Neuronal stem cell (in vitro differentiated cells): ENCODE data around the gene PSMG4.
"Not testable (repeated sequence)": the region's sequence is repeated elsewhere in the genome, so short reads cannot be mapped to it uniquely, and the experiment has no call there.

ENCODE experiments used
- DNase-seq: peaks from one replicate; pipeline ENCODE4 v3.0.0-alpha.2; 2013; ENCODE audit warnings: low spot score
- H2AFZ ChIP-seq: one replicate; pipeline ENCODE4 v1.6.1; 2013; ENCODE audit warnings: mild to moderate bottlenecking, low read length, inconsistent platforms
- H2AK5ac ChIP-seq: 2 replicates; pipeline ENCODE4 v1.6.1; 2013; ENCODE audit warnings: low read depth, mild to moderate bottlenecking, inconsistent platforms, low read length, moderate library complexity, mixed read lengths
- H2BK120ac ChIP-seq: 2 replicates; pipeline ENCODE4 v1.6.1; 2013; ENCODE audit warnings: low read depth, mild to moderate bottlenecking, inconsistent platforms, low read length, moderate library complexity, mixed read lengths
- H2BK12ac ChIP-seq: one replicate; pipeline ENCODE4 v1.6.1; 2013; ENCODE audit warnings: low read length, inconsistent platforms
- H2BK15ac ChIP-seq: 2 replicates; pipeline ENCODE4 v1.6.1; 2013; ENCODE audit warnings: mild to moderate bottlenecking, low read length, inconsistent platforms, mixed read lengths
- H2BK5ac ChIP-seq: one replicate; pipeline ENCODE4 v1.6.1; 2013; ENCODE audit warnings: inconsistent platforms, mild to moderate bottlenecking, low read length, moderate library complexity
- H3K14ac ChIP-seq: one replicate; pipeline ENCODE4 v1.6.1; 2013; ENCODE audit warnings: low read length, inconsistent platforms
- H3K18ac ChIP-seq: 2 replicates; pipeline ENCODE4 v1.6.1; 2013; ENCODE audit warnings: low read length, inconsistent platforms
- H3K23ac ChIP-seq: 2 replicates; pipeline ENCODE4 v1.6.1; 2013; ENCODE audit warnings: low read depth, mild to moderate bottlenecking, mixed read lengths, low read length, inconsistent platforms; ENCODE audit not compliant: poor library complexity
- H3K27ac ChIP-seq: replicated peaks from 3 replicates; pipeline ENCODE4 v1.5.1; 2013; ENCODE audit warnings: low read length, inconsistent platforms
- H3K27me3 ChIP-seq, 3 experiments: 2 replicates each; pipeline ENCODE4 v1.6.1; 2013; ENCODE audit warnings: low read length in 3 of 3, mild to moderate bottlenecking in 2 of 3, inconsistent platforms in 1 of 3, low read depth in 1 of 3, mixed read lengths in 1 of 3, moderate library complexity in 1 of 3; ENCODE audit not compliant: control insufficient read depth in 3 of 3, insufficient read depth in 3 of 3
- H3K36me3 ChIP-seq, 2 donors: replicated peaks in 1 of 2; 2 replicates each; pipeline ENCODE4 v1.6.1; 2013; ENCODE audit warnings: low read length in 2 of 2; ENCODE audit not compliant: control insufficient read depth in 2 of 2, insufficient read depth in 2 of 2
- H3K4ac ChIP-seq: 2 replicates; pipeline ENCODE4 v1.6.1; 2013; ENCODE audit warnings: inconsistent platforms, mild to moderate bottlenecking, low read length, moderate library complexity
- H3K4me1 ChIP-seq, 2 donors: 1 replicate in 1 of 2; 2 replicates in 1 of 2; pipeline ENCODE4 v1.6.1; 2013; ENCODE audit warnings: low read length in 2 of 2, low read depth in 1 of 2; ENCODE audit not compliant: control insufficient read depth in 2 of 2, insufficient read depth in 1 of 2
- H3K4me2 ChIP-seq: one replicate; pipeline ENCODE4 v1.6.1; 2013; ENCODE audit warnings: mild to moderate bottlenecking, low read length, inconsistent platforms; ENCODE audit not compliant: insufficient read depth, poor library complexity, severe bottlenecking
- H3K4me3 ChIP-seq, 2 donors: 2 replicates each; pipeline ENCODE4 v1.5.1; 2013; ENCODE audit warnings: low read length in 2 of 2, mild to moderate bottlenecking in 2 of 2, inconsistent platforms in 1 of 2, moderate library complexity in 1 of 2
- H3K79me1 ChIP-seq: one replicate; pipeline ENCODE4 v1.6.1; 2013; ENCODE audit warnings: low read depth, mild to moderate bottlenecking, inconsistent platforms, low read length, moderate library complexity
- H3K9ac ChIP-seq: one replicate; pipeline ENCODE4 v1.6.1; 2013; ENCODE audit warnings: mild to moderate bottlenecking, low read depth, low read length, inconsistent platforms; ENCODE audit not compliant: poor library complexity
- H3K9me3 ChIP-seq, 2 donors: replicated peaks in 1 of 2; 2 replicates each; pipeline versions ENCODE3 to v1.6.1; 2013; ENCODE audit warnings: low read length in 2 of 2, mild to moderate bottlenecking in 2 of 2, inconsistent platforms in 1 of 2, low read depth in 1 of 2, mixed read lengths in 1 of 2, moderate library complexity in 1 of 2; ENCODE audit not compliant: control insufficient read depth in 2 of 2, insufficient read depth in 1 of 2
- H4K8ac ChIP-seq: one replicate; pipeline ENCODE4 v1.6.1; 2013; ENCODE audit warnings: low read depth, mild to moderate bottlenecking, inconsistent platforms, low read length, moderate library complexity
- H4K91ac ChIP-seq: one replicate; pipeline ENCODE4 v1.6.1; 2013; ENCODE audit warnings: low read length, low read depth, mild to moderate bottlenecking, inconsistent platforms; ENCODE audit not compliant: poor library complexity
- WGBS, 2 donors: extraction: QIAGEN DNeasy Blood & Tissue Kit; methylation state at CpG; one replicate each; pipeline ENCODE4 v1.1.7; 2013; ENCODE audit warnings: missing lambda C conversion rate in 2 of 2, mixed read lengths in 1 of 2; ENCODE audit not compliant: insufficient read length in 2 of 2, insufficient replicate concordance in 1 of 2; ENCODE audit errors: extremely low coverage in 2 of 2; 5-methylcytosine and 5-hydroxymethylcytosine counted together

The PSMG4 gene

DNA sequence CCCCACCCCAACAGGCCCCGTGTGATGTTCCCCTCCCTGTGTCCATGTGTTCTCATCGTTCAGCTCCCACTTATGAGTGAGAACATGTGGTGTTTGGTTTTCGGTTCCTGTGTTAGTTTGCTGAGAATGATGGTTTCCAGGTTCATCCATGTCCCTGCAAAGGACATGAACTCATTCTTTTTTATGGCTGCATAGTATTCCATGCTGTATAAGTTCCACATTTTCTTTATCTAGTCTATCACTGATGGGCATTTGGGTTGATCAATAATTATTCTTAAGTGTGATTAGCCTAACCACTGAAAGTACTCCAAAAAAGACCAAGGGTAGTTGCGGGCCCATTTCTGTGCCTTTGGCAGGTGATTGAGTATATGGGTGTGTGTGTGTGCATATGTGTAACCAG, 17.0 kb upstream of the PSMG4 start:
- not testable (repeated sequence) for DNase-seq, H2BK15ac ChIP-seq, H3K79me1 ChIP-seq, H2BK12ac ChIP-seq, H3K14ac ChIP-seq, H3K23ac ChIP-seq, H3K27me3 ChIP-seq, H3K18ac ChIP-seq, H3K4me2 ChIP-seq, H2BK5ac ChIP-seq, H3K9me3 ChIP-seq, H3K4me1 ChIP-seq, H4K8ac ChIP-seq, H2AK5ac ChIP-seq, H3K9ac ChIP-seq, H3K4ac ChIP-seq, H4K91ac ChIP-seq, H2BK120ac ChIP-seq, H2AFZ ChIP-seq, H3K4me3 ChIP-seq, H3K27ac ChIP-seq
- H3K36me3 ChIP-seq = peaks cover 0 to 28% of the 10 kb centered on the region in 2 donors
- no CpG with 5 or more reads among the region's 4 CpGs for WGBS, 2 donors

DNA sequence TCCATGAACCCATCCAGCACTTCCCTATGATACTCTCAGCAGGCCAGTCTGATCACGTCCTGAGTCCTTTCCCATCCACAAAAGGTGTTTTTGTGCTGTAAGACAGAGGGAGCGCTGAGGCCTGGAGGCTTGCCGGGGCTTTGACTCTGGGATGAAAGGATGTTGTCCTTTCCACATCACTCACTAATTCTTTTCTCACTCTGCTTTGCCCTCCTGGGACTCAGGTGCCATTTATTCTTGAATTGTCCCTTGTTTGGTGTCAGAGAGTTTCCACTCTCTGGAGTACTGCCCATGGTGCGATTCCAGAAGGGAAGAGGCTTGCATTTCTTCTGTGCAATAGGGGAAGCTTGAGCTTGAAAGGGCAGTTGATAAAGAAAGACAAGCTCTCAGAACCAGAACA, 16.0 kb upstream of the PSMG4 start:
- no peak for DNase-seq
- Histone ChIP-seq H2AK5ac (no peak overlapping the region), H4K91ac (no peak overlapping the region), H2BK12ac (no peak overlapping the region), H3K9me3 (no peaks in the 10 kb centered on the region), H2BK120ac (no peak overlapping the region), H3K14ac (no peak overlapping the region), H2AFZ (no peak overlapping the region), H3K18ac (no peak overlapping the region), H3K4me2 (no peak overlapping the region), H2BK15ac (no peak overlapping the region), H3K23ac (no peak overlapping the region), H3K27me3 (no peaks in the 10 kb centered on the region), H3K27ac (no peak overlapping the region), H3K9ac (no peak overlapping the region), H4K8ac (no peak overlapping the region), H2BK5ac (no peak overlapping the region), H3K4me1 (peaks cover 7 to 18% of the 10 kb centered on the region in 2 donors), H3K36me3 (peaks cover 0 to 26% of the 10 kb centered on the region in 2 donors), H3K4ac (no peak overlapping the region), H3K4me3 (no peak overlapping the region), H3K79me1 (no peaks in the 10 kb centered on the region)
- WGBS, 2 donors = no CpG with 5 or more reads among the region's 4 CpGs

GRCh38 chr6:3244003-3244831, 14.5 kb upstream of the PSMG4 start:
- H3K9me3 ChIP-seq = no peaks in the 10 kb centered on the region
- H2AFZ ChIP-seq = no peak overlapping the region
- no peak overlapping the region for H3K4me3 ChIP-seq
- H3K4ac ChIP-seq = no peak overlapping the region
- WGBS, 2 donors = no CpG with 5 or more reads among the region's 8 CpGs
- no peak overlapping the region for H2BK120ac ChIP-seq
- H2AK5ac ChIP-seq = no peak overlapping the region
- no peak overlapping the region for H3K27ac ChIP-seq
- H3K4me2 ChIP-seq = no peak overlapping the region
- H3K27me3 ChIP-seq = no peaks in the 10 kb centered on the region
- H3K9ac ChIP-seq = no peak overlapping the region
- no peak overlapping the region for H2BK15ac ChIP-seq
- no peak overlapping the region for H2BK5ac ChIP-seq
- peaks cover 0 to 22% of the 10 kb centered on the region in 2 donors for H3K36me3 ChIP-seq
- H3K79me1 ChIP-seq = no peaks in the 10 kb centered on the region
- H4K91ac ChIP-seq = no peak overlapping the region
- H3K18ac ChIP-seq = no peak overlapping the region
- H4K8ac ChIP-seq = no peak overlapping the region
- DNase-seq = no peak
- peaks cover 16 to 22% of the 10 kb centered on the region in 2 donors for H3K4me1 ChIP-seq
- no peak overlapping the region for H2BK12ac ChIP-seq
- H3K14ac ChIP-seq = no peak overlapping the region
- no peak overlapping the region for H3K23ac ChIP-seq

GRCh38 chr6:3244832-3245161, 13.9 kb upstream of the PSMG4 start:
- not testable (repeated sequence) for H3K4ac ChIP-seq, H3K4me3 ChIP-seq, H3K27me3 ChIP-seq, H3K14ac ChIP-seq, H4K8ac ChIP-seq, H4K91ac ChIP-seq, H3K9me3 ChIP-seq, H2AFZ ChIP-seq, H2BK12ac ChIP-seq, H3K18ac ChIP-seq, H3K27ac ChIP-seq, H3K4me2 ChIP-seq, H3K79me1 ChIP-seq, H2BK15ac ChIP-seq, DNase-seq, H3K23ac ChIP-seq, H2BK5ac ChIP-seq, H2BK120ac ChIP-seq, H3K9ac ChIP-seq, H2AK5ac ChIP-seq
- peaks cover 17 to 27% of the 10 kb centered on the region in 2 donors for H3K4me1 ChIP-seq
- H3K36me3 ChIP-seq = peaks cover 0 to 22% of the 10 kb centered on the region in 2 donors
- no CpG with 5 or more reads among the region's 7 CpGs for WGBS, 2 donors
